IMR-90 (cell line): ENCODE data around the gene SLC26A8. TPM values are rescaled to one million over a fixed set of nuclear protein-coding genes. Genes with fewer than 3 reads are reported as not detected.

ENCODE experiments used
- ATAC-seq: fragments of 200-7000 bp; cut with Tn5 transposase; 2 replicates; pipeline ENCODE4 v1.9.1; 2020; ENCODE audit warnings: low read depth, mild to moderate bottlenecking, moderate library complexity
- BruUV-seq: library from RNA; stranded (reverse); fragments of 400-500 nt; replicated peaks from 2 replicates; lab custom pipeline; 2021; lab: Mats Ljungman, UMichigan
- CTCF ChIA-PET: fragments of 300-600 bp; formaldehyde crosslinking; extraction: SDS; loops from one replicate; lab custom pipeline; 2021; ENCODE audit warnings: antibody characterized with exemption; lab: Yijun Ruan, JAX
- POLR2A ChIA-PET: fragments of 300-600 bp; sonication (Branson Sonifier 250); formaldehyde crosslinking; loops from one replicate; lab custom pipeline; 2022; ENCODE audit warnings: antibody characterized with exemption; ENCODE audit not compliant: unreplicated experiment; lab: Charles Lee
- DNase-seq: peaks from one replicate; pipeline ENCODE4 v3.0.0; 2013
- H2AFZ ChIP-seq: replicated peaks from 2 replicates; pipeline ENCODE3; 2013; ENCODE audit warnings: low read length, mild to moderate bottlenecking; ENCODE audit not compliant: poor library complexity
- H2AK5ac ChIP-seq: 2 replicates; pipeline ENCODE4 v1.6.1; 2013; ENCODE audit warnings: low read depth, low read length, inconsistent platforms
- H2AK9ac ChIP-seq: replicated peaks from 2 replicates; pipeline ENCODE3; 2013; ENCODE audit warnings: mild to moderate bottlenecking, low read depth, low read length, moderate library complexity; ENCODE audit not compliant: poor library complexity
- H2BK120ac ChIP-seq: 2 replicates; pipeline ENCODE4 v1.6.1; 2013; ENCODE audit warnings: low read depth, low read length, inconsistent platforms
- H2BK15ac ChIP-seq: 3 replicates; pipeline ENCODE4 v1.6.1; 2013; ENCODE audit warnings: low read depth, low read length, inconsistent platforms
- H2BK20ac ChIP-seq: 2 replicates; pipeline ENCODE4 v1.6.1; 2013; ENCODE audit warnings: low read depth, mild to moderate bottlenecking, inconsistent platforms, low read length, moderate library complexity
- H2BK5ac ChIP-seq: 2 replicates; pipeline ENCODE4 v1.6.1; 2013; ENCODE audit warnings: mild to moderate bottlenecking, low read depth, low read length, inconsistent platforms; ENCODE audit not compliant: poor library complexity, severe bottlenecking
- H3K14ac ChIP-seq: replicated peaks from 2 replicates; pipeline ENCODE4 v1.6.1; 2013; ENCODE audit warnings: low read depth, low read length, inconsistent platforms
- H3K18ac ChIP-seq: 2 replicates; pipeline ENCODE4 v1.6.1; 2013; ENCODE audit warnings: low read depth, low read length, control low read depth
- H3K23ac ChIP-seq: 2 replicates; pipeline ENCODE4 v1.6.1; 2013; ENCODE audit warnings: low read depth, low read length, inconsistent platforms
- H3K27ac ChIP-seq: 2 replicates; pipeline ENCODE4 v1.5.1; 2013; ENCODE audit warnings: mild to moderate bottlenecking, control low read depth, low read length; ENCODE audit not compliant: insufficient read depth
- H3K27me3 ChIP-seq: 2 replicates; pipeline ENCODE4 v1.6.1; 2013; ENCODE audit warnings: low read length; ENCODE audit not compliant: control insufficient read depth, insufficient read depth
- H3K36me3 ChIP-seq: 2 replicates; pipeline ENCODE4 v1.6.1; 2013; ENCODE audit warnings: low read length, mixed read lengths; ENCODE audit not compliant: control insufficient read depth, insufficient read depth
- H3K4ac ChIP-seq: 2 replicates; pipeline ENCODE4 v1.6.1; 2013; ENCODE audit warnings: low read depth, low read length, inconsistent platforms
- H3K4me1 ChIP-seq: 2 replicates; pipeline ENCODE4 v1.6.1; 2013; ENCODE audit warnings: low read length, mixed read lengths; ENCODE audit not compliant: control insufficient read depth, insufficient read depth
- H3K4me2 ChIP-seq: 2 replicates; pipeline ENCODE4 v1.6.1; 2013; ENCODE audit warnings: low read depth, mild to moderate bottlenecking, control low read depth, low read length, moderate library complexity
- H3K4me3 ChIP-seq: 2 replicates; pipeline ENCODE4 v1.5.1; 2013; ENCODE audit warnings: low read depth, mild to moderate bottlenecking, control low read depth, low read length, moderate library complexity; ENCODE audit not compliant: insufficient read depth
- H3K56ac ChIP-seq: 2 replicates; pipeline ENCODE4 v1.6.1; 2013; ENCODE audit warnings: low read length, inconsistent platforms; ENCODE audit not compliant: insufficient read depth; ENCODE audit errors: extremely low read depth
- H3K79me1 ChIP-seq, 2 experiments: 2 replicates each; pipeline ENCODE4 v1.6.1; 2013; ENCODE audit warnings: low read length in 2 of 2, inconsistent platforms in 1 of 2, low read depth in 1 of 2
- H3K9ac ChIP-seq: 2 replicates; pipeline ENCODE4 v1.6.1; 2013; ENCODE audit warnings: low read depth, low read length, control low read depth
- H3K9me1 ChIP-seq: 2 replicates; pipeline ENCODE4 v1.6.1; 2013; ENCODE audit warnings: low read length, inconsistent platforms; ENCODE audit not compliant: insufficient read depth
- H3K9me3 ChIP-seq: 2 replicates; pipeline ENCODE4 v1.6.1; 2013; ENCODE audit warnings: low read length; ENCODE audit not compliant: control insufficient read depth, insufficient read depth
- H4K20me1 ChIP-seq: 2 replicates; pipeline ENCODE4 v1.6.1; 2013; ENCODE audit warnings: low read length, inconsistent platforms; ENCODE audit not compliant: insufficient read depth
- H4K5ac ChIP-seq: 2 replicates; pipeline ENCODE4 v1.6.1; 2013; ENCODE audit warnings: mild to moderate bottlenecking, low read depth, low read length, control low read depth
- H4K8ac ChIP-seq, 2 experiments: 2 replicates each; pipeline ENCODE4 v1.6.1; 2013; ENCODE audit warnings: low read depth in 2 of 2, low read length in 2 of 2, control low read depth in 1 of 2, inconsistent platforms in 1 of 2
- H4K91ac ChIP-seq: 2 replicates; pipeline ENCODE4 v1.6.1; 2013; ENCODE audit warnings: low read depth, low read length, inconsistent platforms; ENCODE audit not compliant: insufficient read depth
- BHLHE40 ChIP-seq: fragments of 150-350 bp; IDR thresholded peaks from 2 replicates; pipeline ENCODE4 v1.6.1; 2016; ENCODE audit warnings: mild to moderate bottlenecking, low read depth, low read length
- FOS ChIP-seq: fragments of 150-350 bp; IDR thresholded peaks from 2 replicates; pipeline ENCODE4 v1.6.1; 2016; ENCODE audit warnings: low read depth, low read length
- MAFK ChIP-seq: IDR thresholded peaks from 2 replicates; pipeline ENCODE4 v1.6.1; 2012; ENCODE audit warnings: low read depth, low read length, improper control_type of control experiment
- MAZ ChIP-seq: IDR thresholded peaks from 2 replicates; pipeline ENCODE4 v1.6.1; 2012; ENCODE audit warnings: low read depth, mild to moderate bottlenecking, low read length, improper control_type of control experiment, moderate library complexity, borderline replicate concordance
- POLR2A ChIP-seq: IDR thresholded peaks from 2 replicates; pipeline ENCODE4 v1.6.1; 2012; ENCODE audit warnings: mild to moderate bottlenecking, low read depth, low read length
- WGBS, 2 experiments: methylation state at CpG; one replicate each; pipeline versions ENCODE4 v1.1.5 to v1.1.7; 2013; ENCODE audit warnings: missing lambda C conversion rate in 2 of 2; ENCODE audit not compliant: insufficient read length in 1 of 2; ENCODE audit errors: extremely low coverage in 2 of 2; 5-methylcytosine and 5-hydroxymethylcytosine counted together
- dilution Hi-C: fragments of 300-500 bp; cut with HindIII; formaldehyde crosslinking; loops from one replicate; pipeline ENCODE4 v1.14.3; 2018; ENCODE audit warnings: low sequenced_read_pairs; ENCODE audit not compliant: unreplicated experiment
- in situ Hi-C: fragments of 300-500 bp; cut with MboI; formaldehyde crosslinking; loops from 3 replicates; pipeline ENCODE4 v1.14.3; 2019; ENCODE audit warnings: low sequenced_read_pairs, inconsistent platforms, mixed read lengths
- intact Hi-C: fragments of 100-400 bp; cut with micrococcal nuclease; formaldehyde crosslinking; loops from 2 replicates; pipeline ENCODE4 v1.10.0; 2022
- polyA plus RNA-seq, 3 experiments: library from polyadenylated mRNA; depleted of rRNA; stranded (reverse); fragments of >200 nt; gene quantifications; 2 replicates each; pipeline ENCODE4 v1.2.3, GENCODE V29; 2012; ENCODE audit warnings: low replicate concordance in 1 of 3
- total RNA-seq: library from RNA; depleted of rRNA; stranded (reverse); fragments of >200 nt; gene quantifications from 2 replicates; pipeline ENCODE4 v1.2.3, GENCODE V29; 2012
- TF ChIP-seq, protein P1 (sequence below): fragments of 150-350 bp; IDR thresholded peaks from 2 replicates; pipeline ENCODE4 v1.6.1; 2016; ENCODE audit warnings: low read depth, mild to moderate bottlenecking, low read length, moderate library complexity, borderline replicate concordance

The SLC26A8 gene
- total and polyA plus RNA-seq, 2 of the 4 experiments (the other 2 are of a cell fraction) = 0.07 TPM; not detected in 1

DNA sequence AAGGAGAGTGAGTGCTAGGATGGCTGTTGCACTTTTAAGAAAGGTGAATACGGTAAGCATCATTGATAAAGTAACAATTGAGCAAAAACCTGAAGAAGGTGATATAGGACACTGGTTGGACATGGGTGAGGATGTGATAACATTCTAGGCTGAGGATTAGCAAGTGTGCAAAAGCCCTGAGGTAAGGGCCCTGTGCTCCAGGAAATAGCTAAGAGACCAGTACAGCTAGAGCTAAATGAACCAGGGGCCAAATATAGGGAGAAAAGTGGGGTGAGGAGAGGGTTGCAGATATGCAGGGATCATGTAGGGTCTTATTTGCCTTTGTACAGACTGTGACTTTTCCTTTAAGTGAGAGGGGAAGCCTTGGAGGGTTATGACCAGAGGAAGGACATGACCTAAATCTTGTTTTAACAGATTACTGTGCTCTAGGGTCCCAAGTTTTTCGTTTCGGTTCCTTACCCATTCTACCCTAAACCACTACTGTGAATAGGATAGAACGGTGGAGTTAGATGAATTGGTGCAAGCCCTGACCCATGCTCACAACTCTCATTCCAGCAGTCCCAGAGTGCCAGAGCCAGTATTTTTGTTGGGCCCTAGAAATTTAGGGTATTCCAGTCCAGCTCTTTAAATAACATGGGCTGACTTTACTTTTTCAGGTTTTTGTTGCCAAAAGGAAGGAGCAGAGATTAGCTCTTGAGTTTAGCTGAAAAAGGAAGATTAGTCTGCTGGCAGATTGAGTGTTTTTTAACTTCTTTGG, 13.9 kb upstream of the SLC26A8 start:
- Histone ChIP-seq H3K27ac (no peak overlapping the region), H3K56ac (no peak overlapping the region), H3K27me3 (no peaks in the 10 kb centered on the region), H4K91ac (no peak overlapping the region), H3K23ac (peak overlapping the region; percentile 64; the same call in 1 of the 2 replicates), H3K9me3 (no peaks in the 10 kb centered on the region), H3K79me1 (peaks cover 22 to 71% of the 10 kb centered on the region in 2 experiments), H4K8ac (no peak overlapping the region), H4K20me1 (peaks cover 88% of the 10 kb centered on the region), H3K18ac (no peak overlapping the region), H3K4ac (no peak overlapping the region), H2BK120ac (no peak overlapping the region), H2BK20ac (no peak overlapping the region), H3K4me1 (peaks cover 10% of the 10 kb centered on the region), H2AK9ac (no peak overlapping the region), H3K14ac (no peak overlapping the region), H3K4me2 (no peak overlapping the region), H2BK5ac (no peak overlapping the region), H4K5ac (no peak overlapping the region), H3K9ac (no peak overlapping the region), H3K9me1 (peaks cover 14% of the 10 kb centered on the region), H2AFZ (no peak overlapping the region), H3K4me3 (no peak overlapping the region), H2BK15ac (no peak overlapping the region), H2AK5ac (no peak overlapping the region), H3K36me3 (no peaks in the 10 kb centered on the region)
- in situ Hi-C loops (no loop called here), intact Hi-C loops (no loop called here), dilution Hi-C loops (no loop called here)
- ChIA-PET CTCF (no interaction called here), POLR2A (no interaction called here)
- no TSS peak for BruUV-seq
- WGBS, 2 experiments = 93% methylated on average over 1 of the region's 4 CpGs; no CpG with 5 or more reads in 1 of the 2 experiments
- DNase-seq = no peak
- ATAC-seq = no peak
- TF ChIP-seq BHLHE40 = no peak
- no peak for TF ChIP-seq MAFK
- no peak for TF ChIP-seq MAZ
- TF ChIP-seq FOS = no peak
- TF ChIP-seq, protein P1, sequence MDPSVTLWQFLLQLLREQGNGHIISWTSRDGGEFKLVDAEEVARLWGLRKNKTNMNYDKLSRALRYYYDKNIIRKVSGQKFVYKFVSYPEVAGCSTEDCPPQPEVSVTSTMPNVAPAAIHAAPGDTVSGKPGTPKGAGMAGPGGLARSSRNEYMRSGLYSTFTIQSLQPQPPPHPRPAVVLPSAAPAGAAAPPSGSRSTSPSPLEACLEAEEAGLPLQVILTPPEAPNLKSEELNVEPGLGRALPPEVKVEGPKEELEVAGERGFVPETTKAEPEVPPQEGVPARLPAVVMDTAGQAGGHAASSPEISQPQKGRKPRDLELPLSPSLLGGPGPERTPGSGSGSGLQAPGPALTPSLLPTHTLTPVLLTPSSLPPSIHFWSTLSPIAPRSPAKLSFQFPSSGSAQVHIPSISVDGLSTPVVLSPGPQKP = no peak
- TF ChIP-seq POLR2A = no peak
